RWPE2 (cell line): ENCODE measurements around the gene PFN2.
"Not testable (repeated sequence)": the region's sequence is repeated elsewhere in the genome, so short reads cannot be mapped to it uniquely, and the experiment has no call there.

Source experiments
- ATAC-seq: fragments of 200-7000 bp; cut with Tn5 transposase; 3 replicates; pipeline ENCODE4 v1.9.1; 2021; ENCODE audit warnings: low read depth
- DNase-seq: peaks from one replicate; pipeline ENCODE4 v3.0.0-alpha.2; 2020; ENCODE audit warnings: low spot score
- H3K27ac ChIP-seq: fragments of 450-650 bp; 2 replicates; pipeline ENCODE4 v1.5.1; 2017; ENCODE audit warnings: mild to moderate bottlenecking; ENCODE audit not compliant: poor library complexity, severe bottlenecking
- H3K27me3 ChIP-seq: fragments of 250-450 bp; sonication (Bioruptor Pico); 2 replicates; pipeline ENCODE4 v1.5.1; 2021; ENCODE audit warnings: mild to moderate bottlenecking, moderate library complexity; ENCODE audit not compliant: insufficient read depth, poor library complexity, severe bottlenecking
- H3K36me3 ChIP-seq: fragments of 250-450 bp; sonication (Bioruptor Pico); 2 replicates; pipeline ENCODE4 v1.5.1; 2020; ENCODE audit warnings: low read depth, mild to moderate bottlenecking, moderate library complexity
- H3K4me1 ChIP-seq: fragments of 250-450 bp; sonication (Bioruptor Pico); 2 replicates; pipeline ENCODE4 v1.5.1; 2021; ENCODE audit warnings: mild to moderate bottlenecking, moderate library complexity; ENCODE audit not compliant: insufficient read depth, poor library complexity, severe bottlenecking
- H3K4me3 ChIP-seq: fragments of 250-450 bp; sonication (Bioruptor Pico); 2 replicates; pipeline ENCODE4 v1.5.1; 2021; ENCODE audit warnings: mild to moderate bottlenecking, moderate library complexity; ENCODE audit not compliant: severe bottlenecking
- H3K9me3 ChIP-seq: fragments of 250-450 bp; sonication (Bioruptor Pico); 2 replicates; pipeline ENCODE4 v1.5.1; 2021; ENCODE audit warnings: mild to moderate bottlenecking, moderate library complexity; ENCODE audit not compliant: severe bottlenecking
- TF ChIP-seq, protein P1 (sequence below): fragments of 450-650 bp; IDR thresholded peaks from one replicate; pipeline ENCODE4 v1.5.1; 2017; ENCODE audit warnings: mild to moderate bottlenecking, moderate library complexity; ENCODE audit not compliant: poor library complexity, severe bottlenecking

PFN2 gene

DNA sequence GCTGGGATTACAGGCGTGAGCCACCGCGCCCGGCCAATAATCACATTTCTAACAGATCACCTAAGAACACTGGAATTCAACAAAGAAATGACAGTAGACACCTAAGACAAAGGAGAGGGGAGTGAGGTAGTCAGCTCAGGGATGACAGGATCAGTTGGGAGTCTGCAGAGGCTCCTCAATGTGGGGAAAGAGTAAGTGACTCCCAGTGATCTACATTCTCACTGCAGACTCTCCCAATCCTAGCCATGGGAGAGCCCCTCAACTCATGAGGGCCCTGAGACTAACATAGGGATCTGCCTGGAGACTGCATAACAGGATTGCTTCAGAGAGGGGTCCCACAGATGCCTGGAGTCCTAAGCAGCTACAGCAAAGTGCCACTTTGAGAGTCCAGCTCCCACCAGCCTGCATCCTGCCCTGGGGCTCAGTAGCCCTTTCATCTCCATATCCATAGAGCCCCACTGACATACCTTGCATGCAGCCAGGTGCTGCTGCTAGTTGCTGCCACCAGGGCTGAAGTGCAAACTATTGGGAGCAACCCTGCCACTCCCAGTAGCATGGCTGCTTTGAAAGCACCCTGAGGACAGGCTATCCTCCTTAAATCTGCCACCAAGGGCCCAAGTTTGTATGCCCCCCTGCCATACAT is 21.8 kb upstream of the PFN2 start:
- Histone ChIP-seq H3K36me3 (no peaks in the 10 kb centered on the region), H3K9me3 (peaks cover 4% of the 10 kb centered on the region), H3K27ac (no peak overlapping the region), H3K4me3 (no peak overlapping the region), H3K4me1 (no peaks in the 10 kb centered on the region), H3K27me3 (no peaks in the 10 kb centered on the region)
- DNase-seq (no peak), ATAC-seq (no peak)
- TF ChIP-seq, protein P1, sequence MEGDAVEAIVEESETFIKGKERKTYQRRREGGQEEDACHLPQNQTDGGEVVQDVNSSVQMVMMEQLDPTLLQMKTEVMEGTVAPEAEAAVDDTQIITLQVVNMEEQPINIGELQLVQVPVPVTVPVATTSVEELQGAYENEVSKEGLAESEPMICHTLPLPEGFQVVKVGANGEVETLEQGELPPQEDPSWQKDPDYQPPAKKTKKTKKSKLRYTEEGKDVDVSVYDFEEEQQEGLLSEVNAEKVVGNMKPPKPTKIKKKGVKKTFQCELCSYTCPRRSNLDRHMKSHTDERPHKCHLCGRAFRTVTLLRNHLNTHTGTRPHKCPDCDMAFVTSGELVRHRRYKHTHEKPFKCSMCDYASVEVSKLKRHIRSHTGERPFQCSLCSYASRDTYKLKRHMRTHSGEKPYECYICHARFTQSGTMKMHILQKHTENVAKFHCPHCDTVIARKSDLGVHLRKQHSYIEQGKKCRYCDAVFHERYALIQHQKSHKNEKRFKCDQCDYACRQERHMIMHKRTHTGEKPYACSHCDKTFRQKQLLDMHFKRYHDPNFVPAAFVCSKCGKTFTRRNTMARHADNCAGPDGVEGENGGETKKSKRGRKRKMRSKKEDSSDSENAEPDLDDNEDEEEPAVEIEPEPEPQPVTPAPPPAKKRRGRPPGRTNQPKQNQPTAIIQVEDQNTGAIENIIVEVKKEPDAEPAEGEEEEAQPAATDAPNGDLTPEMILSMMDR: no peak

DNA sequence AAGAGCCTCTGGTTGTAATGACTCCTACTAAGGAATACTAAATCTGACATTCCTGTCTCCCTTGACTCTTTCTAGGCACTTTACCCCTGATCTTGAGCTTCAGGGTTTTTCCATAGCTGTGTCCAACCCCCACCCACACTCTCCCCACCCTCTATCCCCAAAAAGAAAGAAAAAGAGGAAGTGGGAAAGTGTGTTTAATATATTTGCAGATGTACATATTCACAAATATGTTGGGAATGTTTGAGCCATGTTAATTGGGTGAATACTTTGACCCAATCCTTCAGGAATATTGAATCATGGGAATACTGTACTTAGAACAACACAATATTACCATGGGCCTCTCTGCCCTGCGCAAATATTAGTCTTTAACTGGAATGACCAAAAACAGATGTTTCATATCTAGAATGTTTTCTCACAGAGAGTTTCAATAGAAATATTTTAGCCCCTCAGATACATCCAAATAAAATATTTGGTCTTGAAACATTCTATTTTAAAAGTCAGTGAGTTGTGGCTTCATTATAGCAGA is 19.8 kb upstream of the PFN2 start:
- ATAC-seq (no peak), DNase-seq (no peak)
- peaks cover 4% of the 10 kb centered on the region for H3K9me3 ChIP-seq
- H3K4me1 ChIP-seq: no peaks in the 10 kb centered on the region
- H3K36me3 ChIP-seq: no peaks in the 10 kb centered on the region
- H3K27me3 ChIP-seq: no peaks in the 10 kb centered on the region
- TF ChIP-seq, protein P1: no peak
- no peak overlapping the region for H3K27ac ChIP-seq
- H3K4me3 ChIP-seq: no peak overlapping the region

DNA sequence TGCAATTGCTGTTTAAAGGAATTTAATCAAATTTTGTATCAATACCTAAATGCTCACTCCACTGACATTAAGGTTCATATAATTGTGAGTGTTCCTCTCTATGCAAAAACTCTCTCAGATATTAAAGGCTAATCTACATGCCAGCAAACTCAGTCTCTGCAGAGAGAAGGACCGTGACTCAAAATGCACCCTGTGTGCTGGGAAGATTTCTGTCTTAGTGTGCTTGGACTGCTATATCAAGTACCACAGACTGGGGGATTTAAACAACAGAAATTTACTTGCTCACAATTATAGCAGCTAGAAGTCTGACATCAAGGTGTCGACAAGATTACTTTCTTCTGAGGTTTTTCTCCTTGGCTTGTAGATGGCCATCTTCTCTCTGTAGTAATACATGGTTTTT is 18.6 kb upstream of the PFN2 start:
- Histone ChIP-seq H3K4me3 (no peak overlapping the region), H3K4me1 (no peaks in the 10 kb centered on the region), H3K27me3 (no peaks in the 10 kb centered on the region), H3K36me3 (no peaks in the 10 kb centered on the region), H3K9me3 (no peaks in the 10 kb centered on the region), H3K27ac (no peak overlapping the region)
- DNase-seq: no peak
- TF ChIP-seq, protein P1: no peak
- ATAC-seq: no peak

DNA sequence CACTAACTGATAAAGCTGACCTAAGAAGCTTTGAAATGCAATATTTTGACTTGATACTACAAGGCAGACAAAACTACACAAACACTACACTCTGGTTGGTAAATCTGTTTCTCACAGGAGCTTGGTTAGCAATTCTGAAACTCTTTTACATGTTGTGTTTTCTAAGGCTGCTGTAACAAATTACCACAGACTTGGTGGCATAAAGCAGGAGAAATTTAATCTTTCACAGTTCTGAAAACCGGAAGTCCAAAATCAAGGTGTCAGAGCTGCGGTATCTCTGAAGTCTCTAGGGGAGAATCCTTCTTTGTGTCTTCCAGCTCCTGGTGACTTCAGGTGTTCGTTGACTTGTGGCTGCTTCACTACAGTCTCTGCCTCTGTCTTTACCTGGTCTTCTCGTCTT is 12.9 kb upstream of the PFN2 start:
- DNase-seq: no peak
- Histone ChIP-seq H3K27ac (no peak overlapping the region), H3K4me1 (no peaks in the 10 kb centered on the region), H3K9me3 (no peaks in the 10 kb centered on the region), H3K27me3 (no peaks in the 10 kb centered on the region), H3K36me3 (no peaks in the 10 kb centered on the region), H3K4me3 (no peak overlapping the region)
- ATAC-seq: no peak
- TF ChIP-seq, protein P1: no peak

DNA sequence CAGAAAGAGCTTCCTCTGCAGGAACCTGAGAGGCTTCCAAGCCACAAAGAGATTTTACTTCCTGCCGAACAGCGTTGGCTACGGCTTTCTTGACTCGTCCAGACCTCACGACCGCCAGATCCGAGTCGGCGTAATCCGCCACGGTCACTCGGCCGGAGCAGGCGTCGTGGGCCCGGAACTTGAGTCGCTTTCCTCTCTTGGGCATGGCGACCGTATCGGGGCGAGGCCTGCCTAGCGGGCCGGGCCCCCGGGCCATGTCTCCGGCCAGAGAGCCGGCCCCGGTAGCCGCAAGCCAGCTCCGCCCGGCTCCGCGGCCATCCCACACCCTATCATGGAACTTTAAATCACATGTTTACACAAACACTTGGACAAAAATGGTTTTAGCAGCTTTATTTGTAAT is 12.4 kb upstream of the PFN2 start:
- not testable (repeated sequence) for H3K4me3 ChIP-seq, H3K27me3 ChIP-seq, H3K9me3 ChIP-seq, H3K36me3 ChIP-seq, ATAC-seq, DNase-seq, H3K4me1 ChIP-seq, H3K27ac ChIP-seq

DNA sequence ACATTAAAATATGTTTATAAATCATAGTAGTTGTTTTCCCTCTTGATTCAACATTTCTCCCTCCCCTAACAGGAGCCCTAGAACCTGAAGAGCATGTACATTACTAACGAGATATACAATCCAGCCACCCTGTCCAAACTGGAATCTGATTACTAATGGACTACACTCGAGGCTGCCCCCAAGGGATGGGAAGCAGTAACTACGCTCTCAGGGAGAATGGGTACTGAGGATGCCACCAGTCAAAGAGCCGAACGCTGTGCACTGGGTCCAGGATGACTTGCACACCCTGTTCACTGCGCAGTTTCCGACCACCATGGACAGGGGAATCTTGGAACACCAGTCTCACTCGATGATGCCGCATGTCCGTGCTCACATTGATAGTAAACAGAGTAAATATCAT is 11.3 kb upstream of the PFN2 start:
- H3K36me3 ChIP-seq, DNase-seq, H3K4me3 ChIP-seq, H3K4me1 ChIP-seq, H3K27me3 ChIP-seq, H3K27ac ChIP-seq, H3K9me3 ChIP-seq: not testable (repeated sequence)
- ATAC-seq: peak; percentile 52; the same call in 2 of the 3 replicates
